Stimulated activated CD4-positive, alpha-beta T cell treated with anti-CD3 and anti-CD28 coated beads, Interleukin-4, amount 100 ng/mL, for 1 hour (primary cell): ENCODE results near the gene C1orf105.
"Not testable (repeated sequence)": the region's sequence is repeated elsewhere in the genome, so short reads cannot be mapped to it uniquely, and the experiment has no call there.

ENCODE experiments used
- DNase-seq: peaks from one replicate; pipeline ENCODE4 v3.0.0-alpha.2; 2020

C1orf105 gene

DNA sequence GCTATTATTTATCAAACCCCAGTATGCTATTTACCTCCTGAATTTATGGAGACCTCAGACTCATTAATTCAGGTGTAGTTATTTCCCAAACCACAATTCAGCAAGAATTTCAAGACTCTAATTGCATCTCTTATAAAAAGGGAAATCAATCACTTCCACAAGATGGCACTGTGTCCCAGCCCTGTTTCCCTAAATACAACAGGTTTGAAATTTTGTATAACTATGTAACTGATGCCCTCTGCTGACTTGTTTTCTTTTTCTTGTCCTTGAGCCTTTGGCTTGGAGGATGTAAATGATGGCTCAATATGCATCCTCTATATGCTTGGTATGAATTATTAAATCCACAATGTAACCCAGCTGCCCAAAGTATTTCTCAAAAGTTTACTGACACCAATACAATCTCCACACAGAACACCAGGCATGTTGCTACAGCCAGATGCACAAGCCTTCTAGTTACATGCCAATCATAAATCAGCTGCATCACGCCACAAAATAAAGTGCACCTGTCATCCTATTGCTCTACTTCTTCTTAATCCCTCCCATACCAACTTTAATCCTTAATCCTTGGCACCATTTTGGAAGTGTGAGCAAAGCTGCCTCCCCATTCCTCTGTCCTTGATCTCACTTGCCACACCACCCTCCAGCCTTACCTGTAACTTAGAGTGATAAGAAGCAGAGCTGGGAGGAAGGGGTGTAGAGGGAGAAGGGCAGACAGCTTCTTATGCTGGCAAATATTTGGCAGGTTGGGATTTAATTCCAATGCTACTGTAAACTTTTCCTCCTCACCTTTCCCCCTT, 9.0 kb downstream of the C1orf105 start:
- DNase-seq: peak; percentile 21

- DNase-seq: no peak
Measured at GRCh38 chr1:172430128-172430454, 9.6 kb downstream of the C1orf105 start.

GRCh38 chr1:172431204-172431603, 10.7 kb downstream of the C1orf105 start:
- no peak for DNase-seq

DNA sequence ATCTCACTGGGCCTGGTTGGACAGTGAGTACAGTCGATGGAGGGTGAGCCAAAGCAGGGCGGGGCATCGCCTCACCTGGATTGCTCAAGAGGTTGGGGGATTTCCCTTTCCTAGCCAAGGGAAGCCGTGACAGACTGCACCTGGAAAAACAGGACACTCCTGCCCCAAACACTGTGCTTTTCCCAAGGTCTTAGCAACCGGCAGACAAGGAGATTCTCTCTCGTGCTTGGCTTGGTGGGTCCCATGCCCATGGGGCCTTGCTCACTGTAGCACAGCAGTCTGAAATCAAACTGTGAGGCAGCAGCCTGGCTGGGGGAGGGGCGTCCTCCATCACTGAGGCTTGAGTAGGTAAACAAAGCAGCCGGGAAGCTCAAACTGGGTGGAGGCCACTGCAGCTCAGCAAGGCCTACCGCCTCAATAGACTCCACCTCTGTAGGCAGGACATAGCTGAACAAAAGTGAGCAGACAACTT, 11.3 kb downstream of the C1orf105 start:
- peak; percentile 17 for DNase-seq

- DNase-seq: not testable (repeated sequence)
Measured at GRCh38 chr1:172437183-172437582, 16.7 kb downstream of the C1orf105 start.

DNA sequence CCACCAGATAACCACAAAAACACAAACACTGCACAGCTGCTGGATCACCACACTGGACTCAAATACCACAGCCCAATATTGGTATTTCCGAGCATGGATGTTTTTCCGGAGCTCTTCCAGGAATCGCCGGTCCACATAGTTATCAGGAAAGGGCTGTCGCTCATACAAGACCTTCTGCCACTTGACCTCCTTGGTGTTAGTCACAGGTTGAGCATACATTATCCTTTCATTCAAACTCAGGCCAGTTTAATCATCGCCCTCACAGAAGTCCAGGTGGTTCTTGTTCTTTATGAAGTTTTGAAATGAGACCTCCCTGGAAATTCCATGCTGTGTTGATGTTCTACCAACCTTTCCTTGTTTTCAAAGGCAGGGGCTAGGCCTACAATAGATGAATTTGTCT, 21.9 kb downstream of the C1orf105 start:
- DNase-seq: no peak

- DNase-seq: no peak
Measured at GRCh38 chr1:172442843-172443565, 22.5 kb downstream of the C1orf105 start.

DNA sequence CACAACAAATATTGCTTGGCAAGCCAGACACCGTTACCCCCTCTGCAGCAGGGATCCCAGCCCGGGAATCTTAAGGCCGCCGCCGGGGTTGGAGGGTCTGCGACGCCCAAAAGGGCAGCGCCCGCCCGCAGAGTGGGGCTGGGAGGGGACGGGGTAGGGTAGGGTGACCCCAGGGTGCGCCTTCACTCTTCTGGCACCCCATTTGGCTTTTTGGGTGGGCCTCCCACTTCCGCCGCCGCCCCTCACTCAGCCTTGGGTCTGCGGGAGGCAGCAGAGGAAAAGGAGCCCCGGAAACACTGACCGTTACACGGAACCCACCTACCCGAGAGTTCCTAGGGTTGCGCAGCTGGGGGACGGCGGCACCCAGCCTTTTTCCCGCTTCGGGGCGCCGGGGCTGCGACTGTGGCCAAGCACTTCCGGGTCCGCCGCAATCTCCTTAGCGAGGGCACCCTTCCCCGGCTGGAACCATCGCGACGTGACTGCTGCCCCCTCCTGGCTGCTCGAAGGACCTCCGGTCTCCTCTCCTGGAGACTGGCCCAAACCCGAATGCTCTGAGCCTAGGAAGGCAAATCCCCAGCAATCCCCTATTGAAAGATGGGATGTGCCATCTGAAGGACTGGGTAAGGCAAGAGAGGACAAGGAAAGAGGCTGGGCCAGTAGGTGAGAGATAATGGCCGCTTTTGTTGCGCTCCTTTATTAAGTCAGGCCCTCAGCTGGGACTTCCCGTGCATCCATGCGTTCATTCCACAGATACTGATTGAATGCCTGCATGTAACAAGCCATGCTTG, 23.4 kb downstream of the C1orf105 start, which contains the start of gene PIGC:
Gene PIGC, minus strand, starts transcription at position 404 of the 788 bp plus-strand sequence. CDS start 1,447 bp downstream, outside the sequence.
- DNase-seq: peak; percentile 94

- DNase-seq: no peak
Measured at GRCh38 chr1:172446547-172446946, 26.1 kb downstream of the C1orf105 start.

DNA sequence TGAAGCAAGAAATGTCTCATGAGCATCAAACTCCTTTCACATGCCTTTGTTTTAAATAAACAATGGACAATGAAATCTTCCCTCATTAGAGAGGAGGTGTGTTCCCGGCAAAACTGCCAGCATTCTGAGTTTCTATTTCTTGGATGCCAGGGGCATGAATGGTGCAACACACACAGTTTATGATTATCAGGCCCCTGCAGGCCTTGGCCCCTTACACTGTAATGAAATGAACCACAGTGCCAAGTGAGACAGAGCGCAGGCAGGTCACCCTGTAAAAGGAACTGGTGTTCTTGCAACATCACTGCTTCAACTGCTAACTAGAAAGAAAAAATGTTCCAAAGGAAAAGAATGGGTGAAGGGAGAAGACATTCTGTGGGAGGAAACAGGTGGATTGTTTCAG, 27.2 kb downstream of the C1orf105 start:
- no peak for DNase-seq

DNA sequence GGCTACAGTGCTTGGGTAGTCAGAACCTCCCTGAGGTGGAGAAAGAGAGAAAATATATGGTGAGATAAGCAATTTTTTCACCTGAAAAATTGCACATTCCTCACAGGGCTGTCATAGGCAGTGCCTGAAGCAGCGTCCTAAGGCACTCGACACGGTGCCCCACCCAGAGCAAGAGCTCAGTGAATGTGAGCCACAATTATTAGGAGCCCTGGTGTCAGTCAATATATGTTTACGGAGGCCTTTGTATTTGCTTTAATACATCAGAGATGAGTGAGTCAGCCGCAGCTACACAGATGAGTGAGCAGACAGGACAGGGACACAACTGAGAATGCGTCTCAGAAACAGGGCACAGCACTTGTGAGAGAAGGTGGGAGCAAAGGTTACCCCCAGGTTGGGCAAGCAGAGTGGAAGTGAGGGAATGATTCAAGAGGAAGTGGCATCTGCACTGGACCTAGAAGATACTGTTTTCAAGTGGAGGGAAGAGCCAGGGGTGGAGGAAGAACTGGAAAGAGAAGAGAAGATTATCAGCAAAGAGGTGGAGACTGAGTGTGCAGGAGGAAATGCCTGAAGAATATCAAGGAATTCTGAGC, 28.6 kb downstream of the C1orf105 start:
- DNase-seq: no peak

- DNase-seq: no peak
Measured at GRCh38 chr1:172449585-172450523, 29.4 kb downstream of the C1orf105 start.

DNA sequence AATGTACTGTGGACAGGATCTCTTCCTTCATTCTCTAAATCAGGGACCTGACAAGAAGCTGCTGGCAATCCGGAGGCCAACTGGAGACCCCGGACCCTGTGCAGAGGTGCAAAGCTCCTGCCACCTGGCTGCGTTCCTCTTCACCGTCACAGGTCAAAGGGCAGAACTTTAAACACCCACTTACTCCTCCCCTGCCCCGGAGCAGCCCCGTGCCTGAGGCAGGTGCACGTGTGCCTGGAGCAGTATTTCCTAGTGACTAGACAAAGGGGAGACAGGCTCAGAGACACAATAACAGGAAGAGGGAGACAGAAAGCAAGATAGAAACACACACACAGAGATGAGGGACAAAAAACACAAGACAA, 30.0 kb downstream of the C1orf105 start:
- DNase-seq: no peak

DNA sequence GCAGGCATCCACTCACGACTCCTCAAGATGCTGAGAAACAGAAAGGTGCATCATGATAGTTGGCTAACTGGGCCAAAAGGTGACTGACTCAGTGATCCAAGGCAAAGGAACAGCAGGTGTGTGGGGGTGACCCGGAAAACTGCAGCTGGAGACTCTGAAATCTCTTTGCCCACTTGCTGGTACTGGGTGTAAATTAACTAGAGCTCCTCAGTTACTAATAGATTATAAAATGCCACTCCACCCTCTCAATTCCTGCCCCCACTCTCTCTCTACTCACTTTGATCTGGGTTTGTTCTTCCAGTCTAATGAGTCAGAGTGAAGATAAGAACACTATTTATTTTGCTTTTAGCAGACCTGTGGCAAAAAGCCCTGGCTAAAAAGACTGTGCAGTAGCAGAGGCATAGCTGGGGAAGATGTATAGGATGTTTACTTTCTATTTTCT, 30.5 kb downstream of the C1orf105 start:
- no peak for DNase-seq

- DNase-seq: no peak
Measured at GRCh38 chr1:172452536-172453152, 32.2 kb downstream of the C1orf105 start.

GRCh38 chr1:172453153-172453545, 32.7 kb downstream of the C1orf105 start:
- no peak for DNase-seq

DNA sequence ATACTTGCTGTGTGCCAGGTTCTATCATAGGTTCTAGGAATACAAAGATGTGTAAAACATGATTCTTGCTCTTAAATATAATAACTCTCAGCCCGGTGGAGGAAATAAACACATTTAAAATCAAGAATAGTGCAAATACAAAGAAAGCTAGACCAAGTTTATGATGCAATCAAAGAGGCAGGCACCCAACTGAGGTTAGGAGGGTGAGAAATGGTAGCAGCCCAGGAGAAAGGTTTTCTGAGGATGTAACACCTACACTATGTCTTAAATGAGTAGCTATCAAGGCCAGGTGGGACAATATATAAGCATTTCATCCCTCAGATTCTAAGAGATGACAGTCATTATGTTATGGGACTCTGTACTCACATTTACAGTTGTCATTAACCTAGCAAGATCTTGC, 33.1 kb downstream of the C1orf105 start:
- no peak for DNase-seq

- DNase-seq: no peak
Measured at GRCh38 chr1:172455451-172455850, 35.0 kb downstream of the C1orf105 start.

GRCh38 chr1:172456344-172456769, 35.9 kb downstream of the C1orf105 start:
- no peak for DNase-seq

- DNase-seq: no peak
Measured at GRCh38 chr1:172457479-172458130, 37.1 kb downstream of the C1orf105 start.

DNA sequence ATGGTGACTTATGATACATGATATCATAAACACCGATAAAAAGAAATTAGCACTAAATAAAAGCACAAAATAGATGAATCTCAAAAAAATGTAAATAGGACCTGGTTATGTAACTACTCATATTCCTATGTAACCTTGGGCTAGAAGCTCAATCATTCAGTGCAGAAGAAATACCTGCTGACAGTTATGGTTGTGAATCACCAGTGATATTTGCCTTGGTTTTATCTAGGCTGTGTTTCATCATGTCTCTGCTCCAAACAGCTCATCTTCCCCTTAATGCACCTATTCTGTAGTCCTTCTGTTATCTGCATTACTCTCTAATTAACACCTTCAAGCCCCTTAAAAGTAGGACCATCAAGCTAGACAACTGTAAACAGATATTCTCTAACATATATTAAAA, 39.7 kb downstream of the C1orf105 start:
- DNase-seq: no peak
